HepG2 (cell line): ENCODE results near the gene SLC22A7. TPM values are rescaled to one million over a fixed set of nuclear protein-coding genes. Genes with fewer than 3 reads are reported as not detected.
A peak's percentile ranks its signal among the peaks of the same experiment; 100 is the strongest.

ENCODE experiments used
- ATAC-seq: fragments of 200-7000 bp; cut with Tn5 transposase; 3 replicates; pipeline ENCODE4 v1.9.1; 2020; ENCODE audit warnings: mild to moderate bottlenecking, moderate library complexity
- BruUV-seq: library from RNA; stranded (reverse); fragments of 400-500 nt; replicated peaks from 2 replicates; lab custom pipeline; 2021; lab: Mats Ljungman, UMichigan
- CTCF ChIA-PET: fragments of 300-600 bp; formaldehyde crosslinking; extraction: SDS; loops from one replicate; lab custom pipeline; 2021; ENCODE audit warnings: low total read pairs, inconsistent platforms, low intra/inter-chr PET ratio; lab: Yijun Ruan, JAX
- POLR2A ChIA-PET: fragments of 350-600 bp; sonication (Branson Sonifier 250); formaldehyde crosslinking; loops from one replicate; lab custom pipeline; 2020; ENCODE audit warnings: antibody characterized with exemption, inconsistent platforms; lab: Yijun Ruan, JAX
- DNase-seq: peaks from one replicate; pipeline ENCODE4 v3.0.0-alpha.2; 2015; ENCODE audit warnings: low spot score
- FAIRE-seq: peaks from 3 replicates; lab custom pipeline; 2011; peaks lifted over from hg19 to GRCh38; lab: Jason Lieb, UNC
- H2AFZ ChIP-seq: one replicate; pipeline ENCODE4 v1.6.1; 2011; ENCODE audit warnings: low read length, inconsistent platforms
- H3K27ac ChIP-seq: fragments of 300-600 bp; 3 replicates; pipeline ENCODE4 v1.8.0; 2011; ENCODE audit warnings: mixed run types, mild to moderate bottlenecking, mixed read lengths, low read length, inconsistent platforms; ENCODE audit not compliant: insufficient read depth; ENCODE audit errors: extremely low read length
- H3K27me3 ChIP-seq, 2 experiments: fragments of 200-600 bp in 1 of 2; 2 replicates in 1 of 2; 3 replicates in 1 of 2; pipeline versions ENCODE4 v1.6.0 to v1.8.0; 2011; ENCODE audit warnings: low read length in 2 of 2, mild to moderate bottlenecking in 2 of 2, moderate library complexity in 2 of 2, inconsistent platforms in 1 of 2; ENCODE audit not compliant: insufficient read depth in 2 of 2, control insufficient read depth in 1 of 2
- H3K36me3 ChIP-seq, 2 experiments: fragments of 200-600 bp in 1 of 2; replicated peaks in 1 of 2; 2 replicates in 1 of 2; 3 replicates in 1 of 2; pipeline versions ENCODE4 v1.5.1 to v1.8.0; 2011; ENCODE audit warnings: low read length in 2 of 2, inconsistent platforms in 1 of 2; ENCODE audit not compliant: insufficient read depth in 2 of 2, control insufficient read depth in 1 of 2
- H3K4me1 ChIP-seq: 2 replicates; pipeline ENCODE4 v1.5.1; 2012; ENCODE audit warnings: low read length, inconsistent platforms; ENCODE audit not compliant: insufficient read depth
- H3K4me2 ChIP-seq: 2 replicates; pipeline ENCODE4 v1.6.0; 2011; ENCODE audit warnings: low read depth, low read length, inconsistent platforms
- H3K4me3 ChIP-seq, 3 experiments: fragments of 200-600 bp in 1 of 3; sonication (generic), shearing (Covaris generic) in 1 of 3; replicated peaks in 1 of 3; 2 replicates each; pipeline ENCODE4 v1.5.1; 2011 to 2016; ENCODE audit warnings: low read length in 3 of 3, inconsistent platforms in 2 of 3, low read depth in 2 of 3, mild to moderate bottlenecking in 2 of 3, control low read depth in 1 of 3, mixed read lengths in 1 of 3; ENCODE audit not compliant: insufficient read depth in 1 of 3
- H3K79me2 ChIP-seq: one replicate; pipeline ENCODE4 v1.6.1; 2011; ENCODE audit warnings: low read length, inconsistent platforms; ENCODE audit not compliant: insufficient read depth
- H3K9ac ChIP-seq: 2 replicates; pipeline ENCODE4 v1.6.0; 2011; ENCODE audit warnings: mild to moderate bottlenecking, low read depth, low read length, inconsistent platforms; ENCODE audit not compliant: insufficient read depth
- H3K9me3 ChIP-seq: 2 replicates; pipeline ENCODE4 v1.5.1; 2012; ENCODE audit warnings: mild to moderate bottlenecking, low read length
- H4K20me1 ChIP-seq: 2 replicates; pipeline ENCODE4 v1.6.0; 2011; ENCODE audit warnings: inconsistent platforms, mild to moderate bottlenecking, low read length, moderate library complexity; ENCODE audit not compliant: insufficient read depth
- KLF15 ChIP-seq: sonication (generic); formaldehyde crosslinking; IDR thresholded peaks from 2 replicates; pipeline ENCODE4 v1.8.1; 2023; ENCODE audit warnings: borderline replicate concordance, mild to moderate bottlenecking, inconsistent platforms, missing genetic modification reagents, mixed read lengths
- MBNL3 ChIP-seq: fragments of 250-450 bp; sonication (Bioruptor Pico); conservative IDR thresholded peaks from 2 replicates; pipeline ENCODE4 v1.8.0; 2022; ENCODE audit warnings: mild to moderate bottlenecking, inconsistent platforms
- NR2F1 ChIP-seq, 2 experiments: fragments of 450-650 bp in 1 of 2; formaldehyde crosslinking in 1 of 2; IDR thresholded peaks; 2 replicates each; pipeline versions ENCODE4 v1.5.0 to v1.6.1; 2016 to 2020; ENCODE audit warnings: mild to moderate bottlenecking in 1 of 2, missing compliant biosample characterization in 1 of 2, missing genetic modification reagents in 1 of 2, moderate library complexity in 1 of 2
- POLR2A ChIP-seq, 2 experiments: IDR thresholded peaks; 2 replicates each; pipeline ENCODE4 v1.6.1; 2011; ENCODE audit warnings: low read depth in 2 of 2, low read length in 2 of 2, mild to moderate bottlenecking in 1 of 2, moderate library complexity in 1 of 2; ENCODE audit not compliant: insufficient read depth in 1 of 2
- RBFOX2 ChIP-seq: fragments of 200-400 bp; formaldehyde crosslinking; IDR thresholded peaks from 2 replicates; pipeline ENCODE4 v1.6.1; 2017; ENCODE audit warnings: low read depth, mild to moderate bottlenecking, low read length
- SETDB1 ChIP-seq: sonication (generic); formaldehyde crosslinking; IDR thresholded peaks from 2 replicates; pipeline ENCODE4 v1.5.1; 2020; ENCODE audit warnings: missing genetic modification reagents, mild to moderate bottlenecking, borderline replicate concordance
- TARDBP ChIP-seq: sonication (generic); formaldehyde crosslinking; IDR thresholded peaks from 2 replicates; pipeline ENCODE4 v1.8.0; 2022; ENCODE audit warnings: mild to moderate bottlenecking, missing genetic modification reagents
- TBX3 ChIP-seq: fragments of 450-650 bp; IDR thresholded peaks from 2 replicates; pipeline ENCODE4 v1.6.1; 2017; ENCODE audit warnings: antibody characterized with exemption, mild to moderate bottlenecking, inconsistent platforms, borderline replicate concordance
- ZBTB7B ChIP-seq: sonication (generic); formaldehyde crosslinking; IDR thresholded peaks from 2 replicates; pipeline ENCODE4 v1.4.0; 2020; ENCODE audit warnings: missing genetic modification reagents
- ZFP91 ChIP-seq: sonication (generic); formaldehyde crosslinking; IDR thresholded peaks from 2 replicates; pipeline ENCODE4 v1.9.0; 2022; ENCODE audit warnings: missing genetic modification reagents, mild to moderate bottlenecking, borderline replicate concordance
- ZNF235 ChIP-seq: sonication (generic); formaldehyde crosslinking; IDR thresholded peaks from 2 replicates; pipeline ENCODE4 v1.8.1; 2023; ENCODE audit warnings: mild to moderate bottlenecking, missing genetic modification reagents, borderline replicate concordance
- ZNF382 ChIP-seq: sonication (generic); formaldehyde crosslinking; IDR thresholded peaks from 2 replicates; pipeline ENCODE4 v1.5.0; 2020; ENCODE audit warnings: missing genetic modification reagents, mild to moderate bottlenecking, borderline replicate concordance
- ZNF567 ChIP-seq: sonication (generic); formaldehyde crosslinking; IDR thresholded peaks from 2 replicates; pipeline ENCODE4 v1.8.1; 2023; ENCODE audit warnings: mild to moderate bottlenecking, missing genetic modification reagents, borderline replicate concordance
- ZNF570 ChIP-seq: sonication (generic); formaldehyde crosslinking; IDR thresholded peaks from 2 replicates; pipeline ENCODE4 v1.4.0; 2020; ENCODE audit warnings: mild to moderate bottlenecking, missing genetic modification reagents, borderline replicate concordance
- ZNF609 ChIP-seq: sonication (generic); formaldehyde crosslinking; IDR thresholded peaks from 2 replicates; pipeline ENCODE4 v1.4.0; 2020; ENCODE audit warnings: mild to moderate bottlenecking, missing genetic modification reagents, borderline replicate concordance
- ZNF672 ChIP-seq: sonication (generic); formaldehyde crosslinking; IDR thresholded peaks from 2 replicates; pipeline ENCODE4 v1.8.1; 2022; ENCODE audit warnings: missing genetic modification reagents
- ZSCAN20 ChIP-seq: sonication (generic); formaldehyde crosslinking; IDR thresholded peaks from 2 replicates; pipeline ENCODE4 v1.4.0; 2020; ENCODE audit warnings: missing genetic modification reagents, mild to moderate bottlenecking, borderline replicate concordance
- WGBS: methylation state at CpG from one replicate; pipeline ENCODE4 v1.1.6; 2017; ENCODE audit warnings: low lambda C conversion rate; 5-methylcytosine and 5-hydroxymethylcytosine counted together
- in situ Hi-C: cut with HindIII; loops from 2 replicates; pipeline ENCODE4 v1.10.0; 2017; ENCODE audit warnings: low pct_unique_long_range_greater_than_20kb; ENCODE audit not compliant: extremely low pct_ligation_motif_present
- intact Hi-C: fragments of 100-400 bp; cut with micrococcal nuclease; formaldehyde crosslinking; loops from one replicate; pipeline ENCODE4 v1.10.0; 2022; ENCODE audit not compliant: unreplicated experiment
- polyA plus RNA-seq, 8 experiments: library from polyadenylated mRNA; depleted of rRNA in 3 of 8; stranded (reverse) in 7 of 8; unstranded in 1 of 8; fragments of >200 nt; fragmentation: Illumina TruSeq in 4 of 8; extraction: Trizol in 4 of 8; gene quantifications; 2 replicates each; pipeline versions ENCODE4 v1.2.1 to v1.2.3, GENCODE V29; 2011 to 2016; ENCODE audit warnings: low read depth in 4 of 8, missing spikeins in 1 of 8, mixed read lengths in 1 of 8; ENCODE audit not compliant: insufficient read depth in 1 of 8
- total RNA-seq, 5 experiments: library from RNA; depleted of rRNA; stranded (reverse); fragments of >200 nt; fragmentation: Illumina TruSeq; extraction: Trizol; gene quantifications; 2 replicates each; pipeline ENCODE4 v1.2.3, GENCODE V29; 2016; ENCODE audit warnings: low read depth in 1 of 5

SLC22A7 gene
- total and polyA plus RNA-seq, 2 of the 13 experiments (the other 11 are each of a cell fraction or from before 2014, with no cell fraction given) = 5.3 to 22.6 TPM

- H3K27ac ChIP-seq = peak overlapping the region; percentile 94
- H4K20me1 ChIP-seq = no peaks in the 10 kb centered on the region
- no peak overlapping the region for H2AFZ ChIP-seq
- BruUV-seq = no TSS peak
- peak; percentile 47 for ATAC-seq
- no peaks in the 10 kb centered on the region for H3K36me3 ChIP-seq
- in situ Hi-C loops = no loop called here
- ChIA-PET POLR2A (interaction anchor here (0.7 to 20.0 kb wide), 11 partner anchors 10 to 159 kb away, joined by 3 to 314 read pairs (median 4); partner anchors contain the start of genes CRIP3, CUL9, DNPH1 and SLC22A7), CTCF (no interaction called here)
- H3K9ac ChIP-seq = peak overlapping the region; percentile 97
- no peaks in the 10 kb centered on the region for H3K9me3 ChIP-seq
- DNase-seq = peak; percentile 80
- H3K4me1 ChIP-seq = peaks cover 96% of the 10 kb centered on the region
- FAIRE-seq = no peak
- H3K4me3 ChIP-seq = peak overlapping the region; percentile 32 to 86 (median 40); a peak in 5 of 6 replicates
- intact Hi-C loops = no loop called here
- no peaks in the 10 kb centered on the region for H3K27me3 ChIP-seq
- peaks cover 7% of the 10 kb centered on the region for H3K79me2 ChIP-seq
- 9% methylated on average over 13 of the region's 13 CpGs for WGBS
- peak overlapping the region; percentile 88 for H3K4me2 ChIP-seq
- TF ChIP-seq KLF15 (CRISPR knock-in tag) (no peak), ZNF382 (no peak), NR2F1 (CRISPR knock-in tag; IDR thresholded peaks at IDR 0.05) (peak in 1 of 2 experiments; percentile 34; a peak in 1 of 4 replicates), ZFP91 (CRISPR knock-in tag) (peak; percentile 62), RBFOX2 (peak; percentile 56; the same call in 1 of the 2 replicates), MBNL3 (CRISPR knock-in tag) (no peak), POLR2A (IDR thresholded peaks at IDR 0.05; ENCODE audit: insufficient read depth in 1 of 2, low read depth in 2 of 2, low read length in 2 of 2) (peak in 1 of 2 experiments; percentile 28; a peak in 2 of 4 replicates), ZBTB7B (CRISPR knock-in tag) (no peak), SETDB1 (CRISPR knock-in tag) (no peak), ZNF567 (CRISPR knock-in tag) (peak; percentile 93), ZNF235 (CRISPR knock-in tag) (no peak), ZNF672 (CRISPR knock-in tag) (no peak), ZSCAN20 (CRISPR knock-in tag) (no peak), TBX3 (no peak), ZNF570 (no peak), TARDBP (CRISPR knock-in tag) (no peak), ZNF609 (peak; percentile 72)
Observed at GRCh38 chr6:43277643-43278523, 20.2 kb upstream of the SLC22A7 start.
